Neuronal stem cell (in vitro differentiated cells): Measurements from ENCODE around the gene CYS1.

ENCODE experiments used
- DNase-seq: peaks from one replicate; pipeline ENCODE4 v3.0.0-alpha.2; 2013; ENCODE audit warnings: low spot score
- H2AFZ ChIP-seq: one replicate; pipeline ENCODE4 v1.6.1; 2013; ENCODE audit warnings: mild to moderate bottlenecking, low read length, inconsistent platforms
- H2AK5ac ChIP-seq: 2 replicates; pipeline ENCODE4 v1.6.1; 2013; ENCODE audit warnings: low read depth, mild to moderate bottlenecking, inconsistent platforms, low read length, moderate library complexity, mixed read lengths
- H2BK120ac ChIP-seq: 2 replicates; pipeline ENCODE4 v1.6.1; 2013; ENCODE audit warnings: low read depth, mild to moderate bottlenecking, inconsistent platforms, low read length, moderate library complexity, mixed read lengths
- H2BK12ac ChIP-seq: one replicate; pipeline ENCODE4 v1.6.1; 2013; ENCODE audit warnings: low read length, inconsistent platforms
- H2BK15ac ChIP-seq: 2 replicates; pipeline ENCODE4 v1.6.1; 2013; ENCODE audit warnings: mild to moderate bottlenecking, low read length, inconsistent platforms, mixed read lengths
- H2BK5ac ChIP-seq: one replicate; pipeline ENCODE4 v1.6.1; 2013; ENCODE audit warnings: inconsistent platforms, mild to moderate bottlenecking, low read length, moderate library complexity
- H3K14ac ChIP-seq: one replicate; pipeline ENCODE4 v1.6.1; 2013; ENCODE audit warnings: low read length, inconsistent platforms
- H3K18ac ChIP-seq: 2 replicates; pipeline ENCODE4 v1.6.1; 2013; ENCODE audit warnings: low read length, inconsistent platforms
- H3K23ac ChIP-seq: 2 replicates; pipeline ENCODE4 v1.6.1; 2013; ENCODE audit warnings: low read depth, mild to moderate bottlenecking, mixed read lengths, low read length, inconsistent platforms; ENCODE audit not compliant: poor library complexity
- H3K27ac ChIP-seq: replicated peaks from 3 replicates; pipeline ENCODE4 v1.5.1; 2013; ENCODE audit warnings: low read length, inconsistent platforms
- H3K27me3 ChIP-seq, 3 experiments: 2 replicates each; pipeline ENCODE4 v1.6.1; 2013; ENCODE audit warnings: low read length in 3 of 3, mild to moderate bottlenecking in 2 of 3, inconsistent platforms in 1 of 3, low read depth in 1 of 3, mixed read lengths in 1 of 3, moderate library complexity in 1 of 3; ENCODE audit not compliant: control insufficient read depth in 3 of 3, insufficient read depth in 3 of 3
- H3K36me3 ChIP-seq, 2 donors: replicated peaks in 1 of 2; 2 replicates each; pipeline ENCODE4 v1.6.1; 2013; ENCODE audit warnings: low read length in 2 of 2; ENCODE audit not compliant: control insufficient read depth in 2 of 2, insufficient read depth in 2 of 2
- H3K4ac ChIP-seq: 2 replicates; pipeline ENCODE4 v1.6.1; 2013; ENCODE audit warnings: inconsistent platforms, mild to moderate bottlenecking, low read length, moderate library complexity
- H3K4me1 ChIP-seq, 2 donors: 1 replicate in 1 of 2; 2 replicates in 1 of 2; pipeline ENCODE4 v1.6.1; 2013; ENCODE audit warnings: low read length in 2 of 2, low read depth in 1 of 2; ENCODE audit not compliant: control insufficient read depth in 2 of 2, insufficient read depth in 1 of 2
- H3K4me2 ChIP-seq: one replicate; pipeline ENCODE4 v1.6.1; 2013; ENCODE audit warnings: mild to moderate bottlenecking, low read length, inconsistent platforms; ENCODE audit not compliant: insufficient read depth, poor library complexity, severe bottlenecking
- H3K4me3 ChIP-seq, 2 donors: 2 replicates each; pipeline ENCODE4 v1.5.1; 2013; ENCODE audit warnings: low read length in 2 of 2, mild to moderate bottlenecking in 2 of 2, inconsistent platforms in 1 of 2, moderate library complexity in 1 of 2
- H3K79me1 ChIP-seq: one replicate; pipeline ENCODE4 v1.6.1; 2013; ENCODE audit warnings: low read depth, mild to moderate bottlenecking, inconsistent platforms, low read length, moderate library complexity
- H3K9ac ChIP-seq: one replicate; pipeline ENCODE4 v1.6.1; 2013; ENCODE audit warnings: mild to moderate bottlenecking, low read depth, low read length, inconsistent platforms; ENCODE audit not compliant: poor library complexity
- H3K9me3 ChIP-seq, 2 donors: replicated peaks in 1 of 2; 2 replicates each; pipeline versions ENCODE3 to v1.6.1; 2013; ENCODE audit warnings: low read length in 2 of 2, mild to moderate bottlenecking in 2 of 2, inconsistent platforms in 1 of 2, low read depth in 1 of 2, mixed read lengths in 1 of 2, moderate library complexity in 1 of 2; ENCODE audit not compliant: control insufficient read depth in 2 of 2, insufficient read depth in 1 of 2
- H4K8ac ChIP-seq: one replicate; pipeline ENCODE4 v1.6.1; 2013; ENCODE audit warnings: low read depth, mild to moderate bottlenecking, inconsistent platforms, low read length, moderate library complexity
- H4K91ac ChIP-seq: one replicate; pipeline ENCODE4 v1.6.1; 2013; ENCODE audit warnings: low read length, low read depth, mild to moderate bottlenecking, inconsistent platforms; ENCODE audit not compliant: poor library complexity
- WGBS, 2 donors: extraction: QIAGEN DNeasy Blood & Tissue Kit; methylation state at CpG; one replicate each; pipeline ENCODE4 v1.1.7; 2013; ENCODE audit warnings: missing lambda C conversion rate in 2 of 2, mixed read lengths in 1 of 2; ENCODE audit not compliant: insufficient read length in 2 of 2, insufficient replicate concordance in 1 of 2; ENCODE audit errors: extremely low coverage in 2 of 2; 5-methylcytosine and 5-hydroxymethylcytosine counted together

CYS1 gene

GRCh38 chr2:10030311-10030736 lies 49.9 kb downstream of the CYS1 start:
- no peak overlapping the region for H3K27ac ChIP-seq
- H3K4me2 ChIP-seq, result no peak overlapping the region
- WGBS, 2 donors, result no CpG with 5 or more reads among the region's 9 CpGs
- H3K36me3 ChIP-seq, result no peaks in the 10 kb centered on the region
- no peak overlapping the region for H2BK12ac ChIP-seq
- no peak overlapping the region for H4K8ac ChIP-seq
- H3K18ac ChIP-seq, result no peak overlapping the region
- H2BK120ac ChIP-seq, result no peak overlapping the region
- no peaks in the 10 kb centered on the region for H3K79me1 ChIP-seq
- no peak overlapping the region for H3K4ac ChIP-seq
- DNase-seq, result no peak
- peak overlapping the region; percentile 90 for H2AFZ ChIP-seq
- no peak overlapping the region for H3K9ac ChIP-seq
- peaks cover 0 to 6% (median 0%) of the 10 kb centered on the region in 3 experiments for H3K27me3 ChIP-seq
- no peak overlapping the region for H2AK5ac ChIP-seq
- H3K4me1 ChIP-seq, result peaks cover 13 to 23% of the 10 kb centered on the region in 2 donors
- no peak overlapping the region for H3K14ac ChIP-seq
- no peak overlapping the region for H4K91ac ChIP-seq
- H3K4me3 ChIP-seq, result no peak overlapping the region
- H2BK5ac ChIP-seq, result no peak overlapping the region
- no peak overlapping the region for H3K23ac ChIP-seq
- peaks cover 0 to 1% of the 10 kb centered on the region in 2 donors for H3K9me3 ChIP-seq
- no peak overlapping the region for H2BK15ac ChIP-seq

- H2AK5ac ChIP-seq, result no peak overlapping the region
- peaks cover 0 to 6% (median 0%) of the 10 kb centered on the region in 3 experiments for H3K27me3 ChIP-seq
- H3K4me2 ChIP-seq, result no peak overlapping the region
- H3K4me3 ChIP-seq, result no peak overlapping the region
- H3K9ac ChIP-seq, result no peak overlapping the region
- no peaks in the 10 kb centered on the region for H3K79me1 ChIP-seq
- no peak overlapping the region for H3K18ac ChIP-seq
- H3K36me3 ChIP-seq, result no peaks in the 10 kb centered on the region
- peaks cover 0 to 1% of the 10 kb centered on the region in 2 donors for H3K9me3 ChIP-seq
- H4K91ac ChIP-seq, result no peak overlapping the region
- no peak overlapping the region for H2BK5ac ChIP-seq
- DNase-seq, result no peak
- peaks cover 13 to 23% of the 10 kb centered on the region in 2 donors for H3K4me1 ChIP-seq
- WGBS, 2 donors, result no CpG with 5 or more reads among the region's 7 CpGs
- H2BK15ac ChIP-seq, result no peak overlapping the region
- no peak overlapping the region for H4K8ac ChIP-seq
- H3K4ac ChIP-seq, result no peak overlapping the region
- H3K27ac ChIP-seq, result no peak overlapping the region
- peak overlapping the region; percentile 90 for H2AFZ ChIP-seq
- H3K23ac ChIP-seq, result no peak overlapping the region
- no peak overlapping the region for H2BK120ac ChIP-seq
- H2BK12ac ChIP-seq, result no peak overlapping the region
- no peak overlapping the region for H3K14ac ChIP-seq
Observed at GRCh38 chr2:10029875-10030223, 50.4 kb downstream of the CYS1 start.

GRCh38 chr2:10028988-10029874 lies 51.0 kb downstream of the CYS1 start:
- no peak overlapping the region for H3K9ac ChIP-seq

GRCh38 chr2:10028407-10028987 lies 51.7 kb downstream of the CYS1 start:
- peaks cover 0 to 5% (median 0%) of the 10 kb centered on the region in 3 experiments for H3K27me3 ChIP-seq
- no peak overlapping the region for H3K23ac ChIP-seq
- no peak overlapping the region for H3K4me3 ChIP-seq
- H3K4me1 ChIP-seq, result peaks cover 13 to 23% of the 10 kb centered on the region in 2 donors
- H3K9ac ChIP-seq, result no peak overlapping the region
- DNase-seq, result no peak
- H2BK120ac ChIP-seq, result no peak overlapping the region
- H3K14ac ChIP-seq, result no peak overlapping the region
- no peak overlapping the region for H2BK12ac ChIP-seq
- H4K8ac ChIP-seq, result no peak overlapping the region
- peak overlapping the region; percentile 88 for H2AK5ac ChIP-seq
- H3K79me1 ChIP-seq, result no peaks in the 10 kb centered on the region
- peaks cover 0 to 1% of the 10 kb centered on the region in 2 donors for H3K9me3 ChIP-seq
- H3K27ac ChIP-seq, result no peak overlapping the region
- peak overlapping the region; percentile 92 for H2AFZ ChIP-seq
- H3K4ac ChIP-seq, result no peak overlapping the region
- H3K18ac ChIP-seq, result peak overlapping the region; percentile 89
- H2BK15ac ChIP-seq, result peak overlapping the region; percentile 0
- no peaks in the 10 kb centered on the region for H3K36me3 ChIP-seq
- H4K91ac ChIP-seq, result no peak overlapping the region
- peak overlapping the region; percentile 42 for H2BK5ac ChIP-seq
- WGBS, 2 donors, result no CpG with 5 or more reads among the region's 16 CpGs
- no peak overlapping the region for H3K4me2 ChIP-seq

More at GRCh38 chr2:10028988-10029874, 51.0 kb downstream of the CYS1 start:
- Histone ChIP-seq H3K4me1 (peaks cover 13 to 23% of the 10 kb centered on the region in 2 donors), H3K9me3 (peaks cover 0 to 1% of the 10 kb centered on the region in 2 donors), H2BK5ac (no peak overlapping the region), H3K4me2 (no peak overlapping the region), H2AFZ (peak overlapping the region; percentile 92), H3K14ac (no peak overlapping the region), H2BK120ac (peak overlapping the region; percentile 61), H4K91ac (no peak overlapping the region), H4K8ac (no peak overlapping the region), H3K36me3 (no peaks in the 10 kb centered on the region), H2AK5ac (peak overlapping the region; percentile 89), H2BK15ac (peak overlapping the region; percentile 0), H2BK12ac (no peak overlapping the region), H3K27ac (no peak overlapping the region), H3K4me3 (peak overlapping the region in 1 of 2 donors; percentile 15), H3K79me1 (no peaks in the 10 kb centered on the region), H3K23ac (no peak overlapping the region), H3K18ac (peak overlapping the region; percentile 89), H3K27me3 (peaks cover 0 to 6% (median 0%) of the 10 kb centered on the region in 3 experiments), H3K4ac (peak overlapping the region; percentile 81)
- no CpG with 5 or more reads among the region's 26 CpGs for WGBS, 2 donors
- no peak for DNase-seq
